GM23248 (cell line): Measurements from ENCODE around the gene ZNF555.

Experiments
- EZH2 ChIP-seq: fragments of 200-600 bp; sonication (generic); IDR thresholded peaks from 2 replicates; pipeline ENCODE4 v1.6.1; 2018; ENCODE audit warnings: antibody characterized with exemption, mild to moderate bottlenecking; ENCODE audit not compliant: insufficient read depth, poor library complexity, severe bottlenecking
- EZH2phosphoT487 ChIP-seq: fragments of 200-600 bp; sonication (generic); IDR thresholded peaks from 2 replicates; pipeline ENCODE4 v1.6.1; 2018; ENCODE audit warnings: antibody characterized with exemption, moderate library complexity, mild to moderate bottlenecking, low read depth; ENCODE audit not compliant: insufficient read depth

- TF ChIP-seq EZH2 (no peak), EZH2phosphoT487 (no peak)
Observed at GRCh38 chr19:2900296-2901252, 59.3 kb downstream of the ZNF555 start, which contains the start of gene ZNF57.
